ENCODE data around the gene RPN2.
A peak's percentile ranks its signal among the peaks of the same experiment; 100 is the strongest.

Gene RPN2

DNA sequence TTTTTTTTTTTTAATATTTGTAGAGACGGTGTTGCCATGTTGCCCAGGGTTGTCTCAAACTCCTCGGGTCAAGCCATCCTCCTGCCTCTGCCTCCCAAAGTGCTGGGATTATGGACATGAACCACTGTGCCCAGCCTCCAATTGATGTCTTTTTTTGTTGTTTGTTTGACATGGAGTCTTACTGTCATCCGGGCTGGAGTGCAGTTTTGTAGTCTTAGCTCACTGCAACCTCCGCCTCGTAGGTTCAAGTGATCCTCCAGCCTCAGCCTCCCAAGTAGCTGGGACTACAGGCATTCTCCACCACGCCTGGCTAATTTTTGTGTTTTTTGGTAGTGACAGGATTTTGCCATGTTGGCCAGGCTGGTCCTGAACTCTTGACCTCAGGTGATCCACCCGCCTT lies 9.7 kb downstream of the RPN2 start:
- DNase-seq = no peak

DNA sequence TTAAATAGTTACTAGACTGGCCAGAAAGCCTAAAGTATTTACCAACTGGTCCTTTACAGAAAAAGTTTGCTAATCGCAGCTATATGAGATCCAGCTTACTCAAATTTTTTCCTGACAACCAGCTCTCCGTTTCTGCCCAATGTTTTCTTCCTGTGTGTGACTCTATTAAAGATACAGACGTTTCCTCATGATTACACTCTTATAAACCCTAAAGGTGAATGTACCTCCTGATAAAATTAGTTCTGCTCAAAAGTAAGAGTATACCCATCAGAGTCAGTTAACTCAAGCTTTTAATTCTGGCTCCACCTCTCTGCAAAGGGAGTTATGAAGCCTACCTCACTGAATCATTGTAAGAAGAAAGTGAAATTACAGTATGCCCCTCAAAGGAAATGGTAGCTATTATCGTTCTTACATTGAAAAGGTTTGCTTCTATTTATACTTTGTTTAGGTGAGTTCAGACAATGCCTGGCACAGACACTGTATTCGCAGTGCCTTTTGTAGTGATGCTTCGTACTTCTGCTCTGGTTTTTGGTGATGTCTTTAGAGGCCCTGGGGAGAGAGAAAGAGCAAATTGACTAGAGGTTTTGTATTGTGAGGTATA lies 10.4 kb downstream of the RPN2 start:
- DNase-seq = no peak

DNA sequence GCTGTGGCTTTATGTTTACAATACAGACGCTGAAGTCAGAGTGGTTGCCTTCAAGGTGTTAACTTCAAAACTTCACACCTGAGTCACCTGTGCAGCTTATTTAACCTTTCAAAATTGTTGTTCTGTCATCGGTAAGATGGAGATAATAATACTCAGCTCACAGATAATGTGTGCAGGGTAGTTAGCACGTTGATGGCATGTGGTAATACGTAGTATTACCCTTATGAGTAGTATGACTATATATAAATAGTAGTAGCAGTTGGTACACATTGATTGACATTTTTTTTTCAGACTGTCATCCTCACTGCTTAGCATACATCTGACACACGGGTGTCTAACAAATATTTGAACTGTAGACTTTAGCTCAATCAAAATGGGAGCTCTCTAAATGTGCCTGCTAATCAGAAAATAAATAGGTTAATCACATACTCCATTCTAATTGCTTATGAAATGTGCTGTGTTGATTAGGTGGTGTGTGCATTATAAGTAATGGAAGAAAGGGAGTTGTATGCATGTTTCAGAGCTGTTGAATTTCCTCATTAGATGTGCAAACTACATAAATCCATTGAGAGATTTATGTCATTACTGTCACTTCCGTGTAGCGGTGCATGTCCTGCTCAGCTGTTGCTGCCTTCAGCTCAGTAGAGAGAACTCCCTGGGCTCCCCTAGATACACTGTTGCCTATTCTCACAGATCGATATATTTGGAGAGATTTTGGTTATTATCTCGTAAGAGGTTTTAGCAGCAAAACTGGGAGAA lies 11.4 kb downstream of the RPN2 start:
- no peak for DNase-seq

DNA sequence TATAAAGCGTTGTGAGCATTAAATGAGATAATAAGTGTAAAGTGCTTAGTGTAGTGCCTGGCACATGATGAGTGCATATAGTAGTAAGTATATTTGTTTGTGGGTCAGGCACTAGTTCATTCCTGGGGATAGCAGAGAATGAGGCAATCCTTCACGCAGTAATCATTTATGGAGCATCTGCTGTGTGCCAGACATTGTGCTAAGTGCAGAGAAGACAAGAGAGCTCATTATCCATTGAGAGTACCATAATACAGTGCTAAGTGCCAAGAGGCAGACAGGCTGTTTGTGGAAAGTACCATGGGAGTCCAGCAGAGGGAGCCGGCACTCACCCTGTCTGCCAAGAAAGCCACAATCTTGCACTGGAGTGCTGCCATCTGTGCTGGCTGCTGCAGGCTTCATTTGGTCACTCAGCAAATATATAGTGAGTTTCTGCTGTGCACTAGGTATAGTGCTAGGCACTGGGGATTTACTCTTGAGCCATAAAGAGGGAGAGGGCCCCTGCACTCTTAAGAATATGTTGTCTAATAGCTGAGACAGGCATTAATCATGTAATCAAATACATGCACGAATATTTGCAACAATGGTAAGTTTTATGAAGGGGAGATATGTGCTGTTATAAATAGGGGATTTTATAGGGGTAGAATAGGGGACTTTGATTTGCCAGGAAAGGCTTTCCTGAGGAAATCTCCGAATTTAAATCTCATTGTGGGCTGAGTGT lies 13.2 kb downstream of the RPN2 start:
- peak; percentile 91 to 98 for DNase-seq

DNA sequence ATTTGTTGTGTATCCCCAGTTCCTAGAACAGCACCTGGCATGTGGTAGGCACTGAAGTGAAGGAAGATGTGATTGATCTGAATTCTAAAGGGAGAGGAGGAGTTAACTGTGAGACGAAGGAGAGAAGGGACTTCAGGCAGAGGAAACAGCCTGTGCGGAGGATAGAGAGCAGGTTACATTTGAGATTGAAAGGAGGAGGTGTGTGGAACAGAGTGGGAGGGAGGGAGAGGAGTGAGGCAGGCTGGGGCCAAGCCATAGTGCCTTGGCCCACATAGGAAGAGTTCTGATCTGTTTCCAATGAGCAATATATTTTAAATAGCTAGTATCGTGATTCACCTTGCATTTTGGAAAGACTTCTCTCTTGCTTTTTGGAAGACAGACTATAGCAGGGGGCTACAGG lies 14.1 kb downstream of the RPN2 start:
- DNase-seq = no peak

DNA sequence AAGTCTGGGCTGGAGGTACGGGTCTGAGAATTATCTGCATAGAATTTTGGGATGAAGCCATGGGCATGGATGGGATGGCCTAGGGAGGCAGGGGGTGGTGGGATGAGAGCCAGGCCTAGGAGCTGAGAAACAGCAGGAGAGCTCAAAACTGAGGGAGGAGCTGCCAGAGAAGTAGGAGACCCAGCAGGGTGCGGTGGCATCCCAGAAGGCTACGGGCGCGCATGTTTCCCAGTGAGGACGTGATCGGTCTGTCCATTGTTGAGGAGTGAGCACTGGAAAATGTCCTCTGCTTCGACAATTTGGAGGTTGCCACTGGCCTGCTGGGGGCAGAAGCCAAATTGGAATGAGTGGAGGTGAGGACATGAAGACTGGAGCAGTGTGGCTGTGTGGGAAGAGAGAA lies 14.7 kb downstream of the RPN2 start:
- no peak for DNase-seq

DNA sequence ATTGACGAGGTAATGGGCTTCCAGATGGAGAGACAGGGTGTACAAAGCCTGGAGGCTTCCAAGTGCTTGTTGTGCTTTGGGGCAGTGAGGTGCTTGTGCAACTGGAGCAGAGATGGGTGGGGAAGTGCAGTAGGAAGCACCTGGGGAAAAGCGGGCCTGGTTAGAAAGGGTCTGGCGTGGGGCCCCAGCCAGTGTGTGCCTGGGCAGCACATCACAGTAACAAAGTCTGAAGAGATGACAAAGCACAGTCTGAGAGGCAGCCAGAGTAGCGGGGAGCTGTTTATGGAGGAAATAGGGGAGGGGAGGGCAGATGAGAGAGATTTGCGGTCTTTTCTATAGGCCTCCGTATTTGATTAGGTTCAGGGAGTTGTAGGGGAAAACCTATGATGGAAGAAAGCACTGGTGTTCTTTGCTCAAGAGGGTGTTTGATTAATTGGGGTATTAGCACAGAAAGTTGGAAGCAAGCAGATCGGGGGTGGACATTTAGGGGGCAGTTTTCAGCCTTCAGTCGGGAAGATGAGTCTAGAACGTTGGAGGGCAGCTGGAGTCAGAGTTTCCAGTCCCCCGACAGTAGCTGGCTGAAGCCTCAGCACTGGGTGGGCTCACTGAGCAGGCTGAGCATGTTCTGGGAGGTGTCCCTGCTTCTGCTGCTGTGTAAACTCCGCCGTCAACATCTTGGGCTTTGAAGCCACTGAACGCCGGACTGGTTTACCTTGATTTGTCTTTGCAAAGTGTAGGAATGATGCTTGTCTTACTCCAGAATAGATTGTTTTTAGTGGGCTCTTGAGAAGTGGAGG lies 15.7 kb downstream of the RPN2 start:
- DNase-seq = no peak

DNA sequence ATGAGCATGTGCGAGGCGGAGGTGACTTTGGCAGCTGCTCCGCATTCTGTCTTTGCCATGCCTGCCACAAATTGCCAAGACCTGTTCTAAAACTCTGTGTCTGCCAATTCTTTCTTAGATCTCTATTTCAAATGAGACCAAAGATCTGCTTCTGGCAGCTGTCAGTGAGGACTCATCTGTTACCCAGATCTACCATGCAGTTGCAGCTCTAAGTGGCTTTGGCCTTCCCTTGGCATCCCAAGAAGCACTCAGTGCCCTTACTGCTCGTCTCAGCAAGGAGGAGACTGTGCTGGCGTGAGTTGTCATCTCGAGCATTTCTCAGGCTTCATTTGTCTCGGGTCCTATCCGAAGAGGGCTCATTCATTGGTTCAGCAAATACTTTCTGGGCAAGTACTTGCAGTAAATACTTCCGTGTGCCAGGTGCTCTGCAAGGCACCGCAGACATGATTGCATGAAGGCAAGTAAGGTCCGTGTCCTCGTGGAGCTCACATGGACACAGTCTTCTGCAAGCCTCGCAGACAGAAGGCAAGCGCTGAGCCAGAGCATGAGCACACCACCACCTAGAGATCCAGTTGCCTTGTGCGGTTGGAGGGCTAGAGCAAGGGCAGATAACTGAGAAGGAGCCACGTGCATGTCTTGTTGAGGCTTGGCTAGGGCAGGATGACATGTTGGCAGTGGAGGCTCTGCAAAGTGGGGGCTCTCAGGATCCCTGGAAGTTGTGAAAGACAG lies 20.0 kb downstream of the RPN2 start:
- no peak for DNase-seq

DNA sequence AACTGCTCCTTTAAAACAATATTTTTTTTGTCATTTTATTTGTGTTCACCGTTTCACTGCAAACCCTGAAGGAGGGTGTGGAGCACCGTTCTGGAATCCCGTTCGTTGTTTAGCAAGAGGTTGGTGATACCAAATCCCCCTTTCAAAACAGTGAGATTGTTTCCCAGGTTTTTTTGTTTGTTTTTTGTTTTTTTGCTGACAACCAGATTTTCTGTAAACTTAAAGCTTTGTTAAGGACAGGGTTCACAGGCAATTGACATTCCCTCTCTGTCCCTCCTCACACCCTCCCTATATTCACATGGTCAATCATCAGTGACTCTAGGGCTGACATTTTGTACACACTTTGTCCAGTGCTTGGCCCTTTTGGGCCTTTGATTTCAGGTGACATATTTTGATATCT lies 21.2 kb downstream of the RPN2 start:
- DNase-seq = no peak

DNA sequence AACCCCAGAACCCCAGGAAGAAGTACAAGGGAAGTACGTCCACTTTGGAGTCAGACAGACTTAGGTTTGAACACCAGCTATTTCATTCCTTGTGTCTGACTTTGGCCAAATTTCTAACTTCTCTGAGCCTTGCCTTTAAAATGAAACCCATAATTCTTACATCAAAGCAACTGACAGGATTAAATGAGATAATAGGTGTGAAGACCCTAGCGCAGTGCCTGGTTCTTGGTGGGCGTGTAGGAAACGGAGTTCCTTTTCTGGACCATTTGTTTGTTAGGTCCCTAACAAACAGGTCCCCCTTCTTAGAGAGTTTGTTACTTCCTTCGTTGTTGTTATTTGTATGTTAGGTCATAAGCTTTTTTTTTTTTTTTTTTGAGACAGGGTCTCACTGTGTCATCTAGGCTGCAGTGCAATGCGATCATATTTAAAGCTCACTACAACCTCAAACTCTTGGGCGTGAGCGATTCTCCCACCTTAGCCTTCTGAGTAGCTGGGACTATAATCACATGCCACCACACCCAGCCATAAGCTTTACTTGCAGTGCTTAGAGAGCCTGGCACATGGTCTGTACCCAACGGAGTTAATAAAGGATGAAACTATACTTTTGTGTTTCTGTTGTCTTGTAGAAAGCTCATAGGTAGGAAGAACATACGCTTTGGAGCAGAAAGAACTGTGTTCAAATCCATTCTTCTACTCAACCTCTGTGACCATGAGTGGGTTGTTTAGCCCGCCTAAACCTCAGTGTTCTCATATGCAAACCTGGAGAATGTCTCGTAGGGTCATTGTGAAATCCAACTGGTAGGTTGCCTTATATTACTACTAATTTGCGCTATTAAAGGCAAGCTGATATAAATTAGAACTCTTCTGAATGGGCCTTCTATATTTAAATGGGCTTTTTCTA lies 22.0 kb downstream of the RPN2 start:
- no peak for DNase-seq

DNA sequence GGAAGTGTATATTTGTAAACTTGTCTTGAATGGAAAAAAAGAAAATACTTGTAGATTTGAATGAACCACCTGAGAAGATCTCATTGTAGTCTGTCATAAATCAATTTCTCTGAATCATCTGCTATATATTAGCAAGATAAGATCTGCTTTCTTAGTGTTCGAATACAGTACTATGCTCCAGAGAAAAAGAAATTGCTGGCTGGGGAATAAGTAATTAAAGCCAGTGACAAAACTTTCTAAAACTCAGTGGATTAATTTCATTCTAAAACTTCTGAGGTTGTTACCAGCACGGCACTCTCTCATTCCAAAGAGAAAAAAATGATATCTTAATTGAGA lies 22.7 kb downstream of the RPN2 start:
- DNase-seq = no peak

DNA sequence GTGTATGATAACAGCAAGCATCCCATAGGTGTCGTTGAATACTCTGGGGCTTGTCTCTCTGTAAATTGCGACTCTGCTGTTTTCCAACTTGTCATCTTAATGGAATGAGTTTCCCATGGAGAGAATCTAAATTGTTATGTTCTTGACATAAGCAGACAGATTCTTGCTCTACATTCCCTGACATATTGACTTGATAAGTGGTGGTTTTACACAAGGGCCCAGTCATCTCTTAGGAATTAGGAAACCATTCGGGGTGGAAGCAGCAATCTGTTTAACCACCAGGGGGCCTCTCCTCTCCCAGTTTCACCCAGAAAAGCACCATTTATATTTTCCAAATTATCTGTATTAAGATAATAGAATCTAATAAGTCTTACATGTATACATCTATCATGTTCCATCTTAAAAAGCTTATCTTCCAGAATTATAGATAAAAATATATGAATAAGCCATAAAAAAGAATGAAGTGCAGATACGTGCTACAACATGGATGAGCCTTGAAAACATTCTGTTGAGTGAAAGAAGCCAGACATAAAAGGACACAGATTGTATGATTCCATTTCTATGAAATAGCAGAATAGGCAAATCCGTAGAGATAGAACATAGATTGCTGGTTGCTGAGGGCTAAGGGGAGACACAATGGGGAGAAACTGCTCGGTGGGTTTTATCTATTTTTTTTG lies 23.3 kb downstream of the RPN2 start:
- DNase-seq = no peak

DNA sequence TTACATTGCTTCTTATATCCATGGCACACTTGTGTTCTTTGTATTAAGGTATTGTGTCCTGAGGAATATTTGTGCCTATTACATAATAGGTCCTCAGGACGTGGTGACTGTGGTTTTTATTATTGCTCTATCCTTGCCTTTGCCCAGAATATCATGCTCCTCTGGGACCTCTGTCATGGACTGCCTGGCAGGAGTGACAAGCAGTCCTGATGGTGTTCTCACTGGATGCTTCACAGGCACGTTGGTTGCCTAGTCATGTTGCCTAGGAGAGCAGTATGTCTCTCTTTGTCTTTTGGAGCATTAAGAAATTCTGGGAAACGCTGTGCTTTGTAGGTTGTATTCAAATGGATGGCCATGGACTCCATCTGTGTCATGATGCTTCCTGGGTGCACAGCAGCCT lies 24.9 kb downstream of the RPN2 start:
- DNase-seq = no peak

DNA sequence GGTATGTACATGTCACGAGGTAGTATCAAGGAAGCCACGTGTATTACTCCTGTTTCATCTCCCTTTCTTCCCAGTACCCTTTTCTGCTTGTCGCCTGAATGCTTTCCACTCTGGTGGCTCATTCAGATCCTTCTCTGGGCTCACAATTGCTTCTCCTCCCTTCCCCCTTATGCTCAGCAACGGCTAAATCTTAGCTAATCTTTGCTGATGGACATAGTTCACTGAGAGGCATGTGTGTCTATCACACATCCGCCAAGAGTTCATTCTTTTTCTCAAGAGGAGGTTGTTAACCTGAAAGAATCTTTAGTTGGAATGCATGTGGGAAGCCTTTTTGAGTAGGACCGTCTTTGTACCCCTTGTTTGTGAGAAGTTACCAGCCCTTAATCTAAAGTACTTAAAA lies 26.0 kb downstream of the RPN2 start:
- DNase-seq = no peak

DNA sequence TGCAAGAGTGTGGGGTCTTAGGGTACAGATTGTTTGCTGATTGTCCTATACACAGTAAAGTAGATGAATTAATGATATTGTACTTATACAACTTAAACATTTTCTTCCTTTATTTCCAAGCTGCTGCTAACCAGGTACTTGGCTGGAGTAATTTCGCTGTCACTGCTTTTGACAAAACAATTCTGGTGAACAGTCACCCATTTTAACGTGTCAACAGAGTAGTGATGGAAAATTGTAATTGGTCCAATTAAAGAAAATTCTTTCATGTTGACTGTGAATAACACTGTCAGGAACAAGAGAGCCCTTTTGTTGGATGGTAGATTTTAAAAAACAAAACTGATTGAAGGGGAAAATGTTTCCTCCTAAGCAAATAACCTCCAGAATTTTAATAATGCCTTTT lies 26.7 kb downstream of the RPN2 start:
- DNase-seq = no peak

DNA sequence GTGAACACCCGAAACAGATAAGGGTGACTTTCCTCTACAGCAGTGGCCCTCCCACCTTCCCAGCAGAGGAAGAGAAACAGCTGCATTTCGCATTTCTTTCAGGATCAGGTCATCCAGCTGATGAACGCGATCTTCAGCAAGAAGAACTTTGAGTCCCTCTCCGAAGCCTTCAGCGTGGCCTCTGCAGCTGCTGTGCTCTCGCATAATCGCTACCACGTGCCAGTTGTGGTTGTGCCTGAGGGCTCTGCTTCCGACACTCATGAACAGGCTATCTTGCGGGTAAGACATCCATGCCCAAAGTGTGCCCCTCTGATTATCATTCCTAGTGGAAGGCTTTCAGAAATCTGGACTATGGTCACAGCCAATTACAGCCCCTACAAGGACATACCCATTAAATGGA lies 28.0 kb downstream of the RPN2 start:
- no peak for DNase-seq

DNA sequence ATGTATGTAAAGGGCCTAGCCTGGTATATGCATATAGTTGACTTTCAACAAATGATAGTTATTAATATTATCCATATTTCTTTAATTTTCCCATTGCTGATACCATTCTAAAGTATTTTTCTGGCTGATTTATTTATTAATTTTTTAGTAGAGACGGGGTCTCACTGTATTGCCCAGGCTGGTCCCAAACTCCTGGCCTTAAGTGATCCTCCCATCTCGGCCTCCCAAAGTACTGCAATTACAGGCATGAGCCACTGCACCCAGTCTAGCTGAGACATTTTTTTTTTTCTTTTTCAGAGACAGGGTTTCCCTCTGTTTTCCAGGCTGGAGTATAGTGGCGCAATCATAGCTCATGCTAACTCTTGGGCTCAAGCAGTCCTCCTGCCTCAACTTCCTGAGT lies 30.1 kb downstream of the RPN2 start:
- DNase-seq = no peak

DNA sequence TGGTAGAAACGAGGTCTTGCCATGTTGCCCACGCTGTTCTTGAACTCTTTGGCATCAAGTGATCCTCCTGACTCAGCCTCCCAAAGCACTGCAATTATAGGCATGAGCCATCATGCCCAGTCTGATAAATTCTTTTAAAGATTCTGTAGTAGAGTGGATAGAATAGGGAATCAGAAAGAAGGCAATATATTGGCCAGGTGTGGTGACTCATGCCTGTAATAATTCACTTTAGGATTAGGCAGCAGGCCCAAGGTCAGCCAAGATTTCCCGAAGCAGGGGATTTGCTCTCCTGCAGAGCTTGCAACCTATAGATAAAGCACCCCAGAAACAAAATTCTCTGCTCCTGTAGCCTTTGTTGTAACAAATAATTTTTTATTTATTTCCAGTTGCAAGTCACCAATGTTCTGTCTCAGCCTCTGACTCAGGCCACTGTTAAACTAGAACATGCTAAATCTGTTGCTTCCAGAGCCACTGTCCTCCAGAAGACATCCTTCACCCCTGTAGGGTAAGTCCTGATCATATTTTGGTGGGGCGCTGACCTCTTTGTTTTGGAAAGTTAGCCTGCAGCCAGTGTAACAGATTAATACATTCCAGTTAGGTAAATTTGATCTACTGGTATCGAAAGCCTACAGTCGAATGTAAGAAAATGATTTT lies 30.7 kb downstream of the RPN2 start:
- DNase-seq = no peak

DNA sequence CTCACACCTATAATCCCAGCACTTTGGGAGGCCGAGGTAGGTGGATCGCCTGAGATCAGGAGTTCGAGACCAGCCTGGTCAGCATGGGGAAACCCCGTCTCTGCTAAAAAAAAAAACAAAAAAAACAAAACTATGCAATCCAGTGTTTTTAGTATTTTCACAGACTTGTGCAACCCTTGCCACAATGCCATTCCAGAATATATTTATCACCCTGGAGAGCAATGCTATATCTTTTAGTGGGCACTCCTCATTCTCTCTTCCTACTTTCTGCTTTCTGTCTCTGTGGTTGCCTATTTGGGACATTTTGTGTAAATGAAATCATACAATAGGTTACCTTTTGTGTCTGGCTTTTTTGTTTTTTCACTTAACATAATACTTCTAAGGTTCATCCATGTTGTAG lies 39.3 kb downstream of the RPN2 start:
- no peak for DNase-seq

DNA sequence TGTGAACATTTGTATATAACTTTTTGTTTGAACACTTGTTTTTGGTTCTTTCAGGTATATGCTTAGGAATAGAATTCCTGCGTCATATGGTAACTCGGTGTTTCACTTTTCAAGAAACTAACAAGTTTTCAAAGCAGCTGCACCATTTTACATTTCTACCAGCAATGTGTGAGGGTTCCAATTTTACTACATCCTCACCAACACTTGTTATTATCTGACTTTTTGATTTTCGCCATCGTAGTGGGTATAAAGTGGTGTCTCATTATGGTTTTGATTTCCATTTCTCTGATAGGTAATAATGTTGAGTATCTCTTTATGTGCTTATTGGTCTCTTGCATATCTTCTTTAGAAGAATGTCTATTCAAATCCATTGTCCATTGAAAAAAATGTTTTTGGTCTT lies 39.8 kb downstream of the RPN2 start:
- DNase-seq = no peak
